Esophagus muscularis mucosa (tissue), 4 donors: Measurements from ENCODE around the gene PTPRD.

ENCODE experiments used
- CTCF ChIP-seq, 3 experiments: fragments of 200-600 bp in 2 of 3; fragments of 450-650 bp in 1 of 3; sonication (generic) in 2 of 3; IDR thresholded peaks; one replicate each; pipeline ENCODE4 v1.5.1; 2017 to 2019; ENCODE audit warnings: antibody characterized with exemption in 3 of 3, mild to moderate bottlenecking in 2 of 3, moderate library complexity in 1 of 3
- EP300 ChIP-seq: sonication (generic); formaldehyde crosslinking; IDR thresholded peaks from one replicate; pipeline ENCODE4 v1.6.1; 2017; ENCODE audit warnings: antibody characterized with exemption
- POLR2A ChIP-seq: fragments of 450-650 bp; IDR thresholded peaks from one replicate; pipeline ENCODE4 v1.6.1; 2017; ENCODE audit warnings: antibody characterized with exemption, moderate library complexity, mild to moderate bottlenecking, low read depth
- POLR2AphosphoS5 ChIP-seq, 2 donors: sonication (generic); formaldehyde crosslinking; IDR thresholded peaks; one replicate each; pipeline ENCODE4 v1.6.1; 2017; ENCODE audit warnings: antibody characterized with exemption in 2 of 2

GRCh38 chr9:8436786-8437185 lies 2176.0 kb downstream of the PTPRD start:
- no peak for TF ChIP-seq POLR2A
- TF ChIP-seq CTCF (IDR thresholded peaks at IDR 0.05): no peak
- TF ChIP-seq POLR2AphosphoS5 (IDR thresholded peaks at IDR 0.05): no peak
- no peak for TF ChIP-seq EP300
